Fibroblast of skin of left quadriceps (primary cell): ENCODE measurements around the gene DPP4.
"Not testable (repeated sequence)": the region's sequence is repeated elsewhere in the genome, so short reads cannot be mapped to it uniquely, and the experiment has no call there.

Experiments
- DNase-seq, 2 experiments: peaks; one replicate each; pipeline ENCODE4 v3.0.0-alpha.2; 2013; ENCODE audit warnings: low read depth in 2 of 2

The DPP4 gene

GRCh38 chr2:162058973-162059668 lies 14.9 kb downstream of the DPP4 start:
- no peak for DNase-seq

GRCh38 chr2:162057426-162057825 lies 16.6 kb downstream of the DPP4 start:
- DNase-seq: no peak

GRCh38 chr2:162056796-162057399 lies 17.1 kb downstream of the DPP4 start:
- DNase-seq: no peak

GRCh38 chr2:162053808-162054155 lies 20.2 kb downstream of the DPP4 start:
- DNase-seq: no peak

- no peak for DNase-seq
Measured at GRCh38 chr2:162053066-162053807, 20.8 kb downstream of the DPP4 start.

GRCh38 chr2:162050513-162050961 lies 23.5 kb downstream of the DPP4 start:
- DNase-seq: no peak

GRCh38 chr2:162049089-162049488 lies 24.9 kb downstream of the DPP4 start:
- not testable (repeated sequence) for DNase-seq

GRCh38 chr2:162044586-162044985 lies 29.4 kb downstream of the DPP4 start:
- DNase-seq: no peak

- no peak for DNase-seq
Measured at GRCh38 chr2:162043132-162043531, 30.9 kb downstream of the DPP4 start.

- DNase-seq: no peak
Measured at GRCh38 chr2:162041485-162041884, 32.5 kb downstream of the DPP4 start.

- no peak for DNase-seq
Measured at GRCh38 chr2:162038725-162039124, 35.3 kb downstream of the DPP4 start.

- DNase-seq: no peak
Measured at GRCh38 chr2:162037886-162038285, 36.1 kb downstream of the DPP4 start.

GRCh38 chr2:162037028-162037795 lies 36.8 kb downstream of the DPP4 start:
- no peak for DNase-seq

GRCh38 chr2:162035981-162036380 lies 38.0 kb downstream of the DPP4 start:
- DNase-seq: no peak

GRCh38 chr2:162030363-162031190 lies 43.4 kb downstream of the DPP4 start:
- DNase-seq: no peak

- DNase-seq: no peak
Measured at GRCh38 chr2:162029287-162029901, 44.6 kb downstream of the DPP4 start.

GRCh38 chr2:162028511-162028910 lies 45.5 kb downstream of the DPP4 start:
- DNase-seq: no peak

- peak; percentile 75 for DNase-seq
Measured at GRCh38 chr2:162025121-162025911, 48.7 kb downstream of the DPP4 start.

GRCh38 chr2:162022290-162022945 lies 51.6 kb downstream of the DPP4 start:
- no peak for DNase-seq
